GM12874 (cell line): Measurements from ENCODE around the gene ZMIZ1.

Experiments used
- CTCF ChIP-seq: IDR thresholded peaks from 2 replicates; pipeline ENCODE4 v1.5.1; 2011; ENCODE audit warnings: low read depth, mild to moderate bottlenecking, control low read depth, low read length, moderate library complexity; ENCODE audit not compliant: insufficient read depth

ZMIZ1 gene

GRCh38 chr10:79273604-79274003, 204.8 kb downstream of the ZMIZ1 start:
- TF ChIP-seq CTCF: no peak

- no peak for TF ChIP-seq CTCF
Measured at GRCh38 chr10:79274279-79275104, 205.7 kb downstream of the ZMIZ1 start.

- TF ChIP-seq CTCF: no peak
Measured at GRCh38 chr10:79275105-79275430, 206.3 kb downstream of the ZMIZ1 start.

GRCh38 chr10:79275431-79275851, 206.7 kb downstream of the ZMIZ1 start:
- TF ChIP-seq CTCF: no peak

GRCh38 chr10:79277579-79278269, 209.0 kb downstream of the ZMIZ1 start:
- no peak for TF ChIP-seq CTCF

- no peak for TF ChIP-seq CTCF
Measured at GRCh38 chr10:79280956-79281355, 212.2 kb downstream of the ZMIZ1 start.

- TF ChIP-seq CTCF: no peak
Measured at GRCh38 chr10:79282388-79282787, 213.6 kb downstream of the ZMIZ1 start.
